ENCODE measurements around the gene QPCTL. TPM values are rescaled to one million over a fixed set of nuclear protein-coding genes. Genes with fewer than 3 reads are reported as not detected.

The QPCTL gene
- total and polyA plus RNA-seq, 2 of the 13 experiments (the other 11 are each of a cell fraction or from before 2014, with no cell fraction given), result 16.0 to 19.1 TPM

- TF ChIP-seq, protein P1, sequence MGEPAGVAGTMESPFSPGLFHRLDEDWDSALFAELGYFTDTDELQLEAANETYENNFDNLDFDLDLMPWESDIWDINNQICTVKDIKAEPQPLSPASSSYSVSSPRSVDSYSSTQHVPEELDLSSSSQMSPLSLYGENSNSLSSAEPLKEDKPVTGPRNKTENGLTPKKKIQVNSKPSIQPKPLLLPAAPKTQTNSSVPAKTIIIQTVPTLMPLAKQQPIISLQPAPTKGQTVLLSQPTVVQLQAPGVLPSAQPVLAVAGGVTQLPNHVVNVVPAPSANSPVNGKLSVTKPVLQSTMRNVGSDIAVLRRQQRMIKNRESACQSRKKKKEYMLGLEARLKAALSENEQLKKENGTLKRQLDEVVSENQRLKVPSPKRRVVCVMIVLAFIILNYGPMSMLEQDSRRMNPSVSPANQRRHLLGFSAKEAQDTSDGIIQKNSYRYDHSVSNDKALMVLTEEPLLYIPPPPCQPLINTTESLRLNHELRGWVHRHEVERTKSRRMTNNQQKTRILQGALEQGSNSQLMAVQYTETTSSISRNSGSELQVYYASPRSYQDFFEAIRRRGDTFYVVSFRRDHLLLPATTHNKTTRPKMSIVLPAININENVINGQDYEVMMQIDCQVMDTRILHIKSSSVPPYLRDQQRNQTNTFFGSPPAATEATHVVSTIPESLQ (CRISPR knock-in tag; conservative IDR thresholded peaks at IDR 0.05), result no peak
- TF ChIP-seq, protein P2, sequence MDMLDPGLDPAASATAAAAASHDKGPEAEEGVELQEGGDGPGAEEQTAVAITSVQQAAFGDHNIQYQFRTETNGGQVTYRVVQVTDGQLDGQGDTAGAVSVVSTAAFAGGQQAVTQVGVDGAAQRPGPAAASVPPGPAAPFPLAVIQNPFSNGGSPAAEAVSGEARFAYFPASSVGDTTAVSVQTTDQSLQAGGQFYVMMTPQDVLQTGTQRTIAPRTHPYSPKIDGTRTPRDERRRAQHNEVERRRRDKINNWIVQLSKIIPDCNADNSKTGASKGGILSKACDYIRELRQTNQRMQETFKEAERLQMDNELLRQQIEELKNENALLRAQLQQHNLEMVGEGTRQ (IDR thresholded peaks at IDR 0.05; ENCODE audit: low read depth, low read length), result no peak
- TF ChIP-seq, protein P2 (CRISPR knock-in tag; IDR thresholded peaks at IDR 0.05; ENCODE audit: borderline replicate concordance), result no peak
- no peak for TF ChIP-seq ZNF569 (CRISPR knock-in tag; IDR thresholded peaks at IDR 0.05; ENCODE audit: borderline replicate concordance)
- TF ChIP-seq SRSF1 (optimal IDR thresholded peaks at IDR 0.05; ENCODE audit: low read depth, low read length), result no peak
- TF ChIP-seq ZNF772 (CRISPR knock-in tag; IDR thresholded peaks at IDR 0.05), result peak; percentile 72
- no peak for TF ChIP-seq ZMYM4 (CRISPR knock-in tag; IDR thresholded peaks at IDR 0.05)
- no peak for TF ChIP-seq SRSF9 (IDR thresholded peaks at IDR 0.05; ENCODE audit: borderline replicate concordance, insufficient read depth, low read depth, low read length, poor library complexity, severe bottlenecking)
- no peak for TF ChIP-seq FLYWCH1 (CRISPR knock-in tag; IDR thresholded peaks at IDR 0.05)
- TF ChIP-seq ELF3 (CRISPR knock-in tag; IDR thresholded peaks at IDR 0.05), result peak; percentile 83
- no peak for TF ChIP-seq ZFP36 (IDR thresholded peaks at IDR 0.05; ENCODE audit: borderline replicate concordance, low read depth, low read length, partially characterized antibody)
- TF ChIP-seq THYN1 (CRISPR knock-in tag; IDR thresholded peaks at IDR 0.05; ENCODE audit: borderline replicate concordance, low read depth), result no peak
- TF ChIP-seq KLF13 (CRISPR knock-in tag; IDR thresholded peaks at IDR 0.05), result no peak
- TF ChIP-seq, protein P3, sequence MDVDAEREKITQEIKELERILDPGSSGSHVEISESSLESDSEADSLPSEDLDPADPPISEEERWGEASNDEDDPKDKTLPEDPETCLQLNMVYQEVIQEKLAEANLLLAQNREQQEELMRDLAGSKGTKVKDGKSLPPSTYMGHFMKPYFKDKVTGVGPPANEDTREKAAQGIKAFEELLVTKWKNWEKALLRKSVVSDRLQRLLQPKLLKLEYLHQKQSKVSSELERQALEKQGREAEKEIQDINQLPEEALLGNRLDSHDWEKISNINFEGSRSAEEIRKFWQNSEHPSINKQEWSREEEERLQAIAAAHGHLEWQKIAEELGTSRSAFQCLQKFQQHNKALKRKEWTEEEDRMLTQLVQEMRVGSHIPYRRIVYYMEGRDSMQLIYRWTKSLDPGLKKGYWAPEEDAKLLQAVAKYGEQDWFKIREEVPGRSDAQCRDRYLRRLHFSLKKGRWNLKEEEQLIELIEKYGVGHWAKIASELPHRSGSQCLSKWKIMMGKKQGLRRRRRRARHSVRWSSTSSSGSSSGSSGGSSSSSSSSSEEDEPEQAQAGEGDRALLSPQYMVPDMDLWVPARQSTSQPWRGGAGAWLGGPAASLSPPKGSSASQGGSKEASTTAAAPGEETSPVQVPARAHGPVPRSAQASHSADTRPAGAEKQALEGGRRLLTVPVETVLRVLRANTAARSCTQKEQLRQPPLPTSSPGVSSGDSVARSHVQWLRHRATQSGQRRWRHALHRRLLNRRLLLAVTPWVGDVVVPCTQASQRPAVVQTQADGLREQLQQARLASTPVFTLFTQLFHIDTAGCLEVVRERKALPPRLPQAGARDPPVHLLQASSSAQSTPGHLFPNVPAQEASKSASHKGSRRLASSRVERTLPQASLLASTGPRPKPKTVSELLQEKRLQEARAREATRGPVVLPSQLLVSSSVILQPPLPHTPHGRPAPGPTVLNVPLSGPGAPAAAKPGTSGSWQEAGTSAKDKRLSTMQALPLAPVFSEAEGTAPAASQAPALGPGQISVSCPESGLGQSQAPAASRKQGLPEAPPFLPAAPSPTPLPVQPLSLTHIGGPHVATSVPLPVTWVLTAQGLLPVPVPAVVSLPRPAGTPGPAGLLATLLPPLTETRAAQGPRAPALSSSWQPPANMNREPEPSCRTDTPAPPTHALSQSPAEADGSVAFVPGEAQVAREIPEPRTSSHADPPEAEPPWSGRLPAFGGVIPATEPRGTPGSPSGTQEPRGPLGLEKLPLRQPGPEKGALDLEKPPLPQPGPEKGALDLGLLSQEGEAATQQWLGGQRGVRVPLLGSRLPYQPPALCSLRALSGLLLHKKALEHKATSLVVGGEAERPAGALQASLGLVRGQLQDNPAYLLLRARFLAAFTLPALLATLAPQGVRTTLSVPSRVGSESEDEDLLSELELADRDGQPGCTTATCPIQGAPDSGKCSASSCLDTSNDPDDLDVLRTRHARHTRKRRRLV (CRISPR knock-in tag; IDR thresholded peaks at IDR 0.05), result no peak
- no peak for TF ChIP-seq ZNF12 (CRISPR knock-in tag; IDR thresholded peaks at IDR 0.05)
- TF ChIP-seq, protein P4, sequence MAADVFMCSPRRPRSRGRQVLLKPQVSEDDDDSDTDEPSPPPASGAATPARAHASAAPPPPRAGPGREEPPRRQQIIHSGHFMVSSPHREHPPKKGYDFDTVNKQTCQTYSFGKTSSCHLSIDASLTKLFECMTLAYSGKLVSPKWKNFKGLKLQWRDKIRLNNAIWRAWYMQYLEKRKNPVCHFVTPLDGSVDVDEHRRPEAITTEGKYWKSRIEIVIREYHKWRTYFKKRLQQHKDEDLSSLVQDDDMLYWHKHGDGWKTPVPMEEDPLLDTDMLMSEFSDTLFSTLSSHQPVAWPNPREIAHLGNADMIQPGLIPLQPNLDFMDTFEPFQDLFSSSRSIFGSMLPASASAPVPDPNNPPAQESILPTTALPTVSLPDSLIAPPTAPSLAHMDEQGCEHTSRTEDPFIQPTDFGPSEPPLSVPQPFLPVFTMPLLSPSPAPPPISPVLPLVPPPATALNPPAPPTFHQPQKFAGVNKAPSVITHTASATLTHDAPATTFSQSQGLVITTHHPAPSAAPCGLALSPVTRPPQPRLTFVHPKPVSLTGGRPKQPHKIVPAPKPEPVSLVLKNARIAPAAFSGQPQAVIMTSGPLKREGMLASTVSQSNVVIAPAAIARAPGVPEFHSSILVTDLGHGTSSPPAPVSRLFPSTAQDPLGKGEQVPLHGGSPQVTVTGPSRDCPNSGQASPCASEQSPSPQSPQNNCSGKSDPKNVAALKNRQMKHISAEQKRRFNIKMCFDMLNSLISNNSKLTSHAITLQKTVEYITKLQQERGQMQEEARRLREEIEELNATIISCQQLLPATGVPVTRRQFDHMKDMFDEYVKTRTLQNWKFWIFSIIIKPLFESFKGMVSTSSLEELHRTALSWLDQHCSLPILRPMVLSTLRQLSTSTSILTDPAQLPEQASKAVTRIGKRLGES (CRISPR knock-in tag; IDR thresholded peaks at IDR 0.05; ENCODE audit: borderline replicate concordance), result no peak
- TF ChIP-seq ZBTB1 (CRISPR knock-in tag; IDR thresholded peaks at IDR 0.05; ENCODE audit: borderline replicate concordance), result no peak
Measured at GRCh38 chr19:45681391-45682015, 11.0 kb upstream of the QPCTL start (continued).
